Prostate gland (tissue), 2 donors: Measurements from ENCODE around the gene CHRND.

Experiments
- POLR2A ChIP-seq: fragments of 450-650 bp; IDR thresholded peaks from one replicate; pipeline ENCODE4 v1.6.1; 2016; ENCODE audit warnings: antibody characterized with exemption, mild to moderate bottlenecking
- POLR2AphosphoS5 ChIP-seq: sonication (generic); formaldehyde crosslinking; IDR thresholded peaks from one replicate; pipeline ENCODE4 v1.6.1; 2017; ENCODE audit warnings: antibody characterized with exemption
- TF ChIP-seq, protein P1 (sequence below), 4 experiments: fragments of 200-600 bp in 2 of 4; fragments of 450-650 bp in 2 of 4; sonication (generic) in 2 of 4; IDR thresholded peaks; 1 replicate in 3 of 4; 2 replicates in 1 of 4; pipeline ENCODE4 v1.5.1; 2016 to 2019; ENCODE audit warnings: antibody characterized with exemption in 4 of 4, mild to moderate bottlenecking in 2 of 4, moderate library complexity in 2 of 4

DNA sequence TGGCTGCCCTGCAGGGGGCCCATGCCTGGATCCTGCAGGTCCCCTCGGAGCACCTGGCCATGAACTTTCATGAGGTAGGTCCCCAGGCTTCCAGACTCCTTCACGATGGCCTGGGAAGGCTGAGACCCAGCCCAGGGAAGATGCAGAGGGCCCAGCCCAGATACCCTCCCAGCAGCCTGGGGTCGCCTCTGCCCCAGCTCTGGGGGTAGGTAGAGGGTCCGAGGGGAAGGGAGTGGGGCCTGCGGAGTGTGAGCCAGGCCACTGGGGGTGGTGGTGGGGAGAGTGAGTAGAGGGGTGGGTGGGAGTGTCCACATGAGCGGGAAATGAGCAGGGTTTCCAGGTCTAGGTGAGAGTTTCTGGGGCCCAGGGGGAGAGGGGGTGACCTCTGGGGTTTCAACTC, 1.2 kb upstream of the CHRND start:
- TF ChIP-seq, protein P1, sequence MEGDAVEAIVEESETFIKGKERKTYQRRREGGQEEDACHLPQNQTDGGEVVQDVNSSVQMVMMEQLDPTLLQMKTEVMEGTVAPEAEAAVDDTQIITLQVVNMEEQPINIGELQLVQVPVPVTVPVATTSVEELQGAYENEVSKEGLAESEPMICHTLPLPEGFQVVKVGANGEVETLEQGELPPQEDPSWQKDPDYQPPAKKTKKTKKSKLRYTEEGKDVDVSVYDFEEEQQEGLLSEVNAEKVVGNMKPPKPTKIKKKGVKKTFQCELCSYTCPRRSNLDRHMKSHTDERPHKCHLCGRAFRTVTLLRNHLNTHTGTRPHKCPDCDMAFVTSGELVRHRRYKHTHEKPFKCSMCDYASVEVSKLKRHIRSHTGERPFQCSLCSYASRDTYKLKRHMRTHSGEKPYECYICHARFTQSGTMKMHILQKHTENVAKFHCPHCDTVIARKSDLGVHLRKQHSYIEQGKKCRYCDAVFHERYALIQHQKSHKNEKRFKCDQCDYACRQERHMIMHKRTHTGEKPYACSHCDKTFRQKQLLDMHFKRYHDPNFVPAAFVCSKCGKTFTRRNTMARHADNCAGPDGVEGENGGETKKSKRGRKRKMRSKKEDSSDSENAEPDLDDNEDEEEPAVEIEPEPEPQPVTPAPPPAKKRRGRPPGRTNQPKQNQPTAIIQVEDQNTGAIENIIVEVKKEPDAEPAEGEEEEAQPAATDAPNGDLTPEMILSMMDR (IDR thresholded peaks at IDR 0.05), result no peak
- TF ChIP-seq POLR2A (no peak), POLR2AphosphoS5 (no peak)
